ENCODE results near the gene HDHD3.
"Not testable (repeated sequence)": the region's sequence is repeated elsewhere in the genome, so short reads cannot be mapped to it uniquely, and the experiment has no call there.

The HDHD3 gene, protein sequence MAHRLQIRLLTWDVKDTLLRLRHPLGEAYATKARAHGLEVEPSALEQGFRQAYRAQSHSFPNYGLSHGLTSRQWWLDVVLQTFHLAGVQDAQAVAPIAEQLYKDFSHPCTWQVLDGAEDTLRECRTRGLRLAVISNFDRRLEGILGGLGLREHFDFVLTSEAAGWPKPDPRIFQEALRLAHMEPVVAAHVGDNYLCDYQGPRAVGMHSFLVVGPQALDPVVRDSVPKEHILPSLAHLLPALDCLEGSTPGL

DNA sequence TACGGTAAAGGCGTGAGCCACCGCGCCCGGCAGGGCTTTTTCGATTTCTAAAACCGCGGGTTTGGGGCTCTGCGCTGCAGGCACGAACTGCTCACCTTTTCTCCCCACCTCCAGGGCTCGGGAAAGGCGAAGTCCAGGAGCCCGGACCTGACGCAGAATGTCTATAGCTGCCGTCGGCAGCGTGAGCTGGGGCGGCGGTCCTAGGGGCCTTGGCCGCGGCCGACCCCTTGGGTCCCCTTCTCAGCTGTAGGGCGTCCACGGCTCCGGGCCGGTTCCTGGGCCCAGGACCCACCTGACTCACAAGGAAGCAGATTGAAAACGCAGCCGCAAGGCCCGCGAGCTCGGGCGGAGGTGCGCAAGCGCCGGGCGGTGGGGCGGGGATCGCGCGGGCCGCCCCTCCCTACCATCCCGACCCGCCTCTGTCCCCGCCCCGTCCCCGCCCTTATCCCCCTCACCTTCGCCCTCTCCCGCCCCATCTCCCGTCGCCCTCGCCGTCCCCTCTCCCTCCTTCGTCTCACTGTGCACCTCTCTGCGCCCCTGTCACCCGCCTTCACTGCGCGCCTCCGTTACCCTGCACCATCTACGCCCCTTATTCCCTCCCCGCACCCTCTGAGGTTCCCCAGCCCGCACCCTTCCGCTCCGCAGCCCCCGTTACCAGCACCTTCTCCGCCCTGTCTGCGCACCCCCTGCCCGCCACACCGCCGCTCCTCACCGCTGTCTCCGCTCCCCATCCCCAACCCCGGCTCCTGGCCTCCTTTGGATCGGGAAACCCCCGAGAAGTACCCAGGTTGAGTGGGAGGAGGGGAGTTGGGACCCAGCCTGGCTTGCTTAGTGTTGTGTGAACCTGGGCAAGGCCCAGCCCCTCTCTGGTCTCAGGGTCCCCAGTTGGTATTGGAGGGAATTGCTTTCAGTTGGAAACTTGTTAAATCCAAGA, at the start of gene HDHD3:
Gene HDHD3, minus strand, starts transcription at position 353 of the 934 bp plus-strand sequence. CDS start 2,632 bp downstream, outside the sequence.
- peak; percentile 86 for DNase-seq

DNA sequence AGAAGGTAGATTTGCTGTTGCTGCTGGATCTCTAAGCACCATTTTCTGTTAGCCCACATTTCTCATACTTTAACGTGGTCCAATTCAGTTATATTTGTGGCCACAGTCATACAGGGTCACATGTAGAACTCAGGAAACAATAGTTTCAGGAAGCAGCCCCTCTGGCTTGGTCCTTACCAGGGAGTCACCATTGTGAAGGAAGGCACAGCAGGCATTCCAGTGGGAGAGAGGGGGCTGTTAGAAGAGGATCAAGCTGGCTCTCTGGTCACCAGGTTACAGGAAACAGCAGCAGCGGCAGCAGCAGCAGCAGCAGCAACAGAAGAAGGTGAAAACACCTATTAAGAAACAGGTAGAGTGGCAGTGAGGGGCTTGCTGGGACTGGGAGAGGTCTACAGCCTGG, 48.3 kb upstream of the HDHD3 start:
- DNase-seq: no peak

DNA sequence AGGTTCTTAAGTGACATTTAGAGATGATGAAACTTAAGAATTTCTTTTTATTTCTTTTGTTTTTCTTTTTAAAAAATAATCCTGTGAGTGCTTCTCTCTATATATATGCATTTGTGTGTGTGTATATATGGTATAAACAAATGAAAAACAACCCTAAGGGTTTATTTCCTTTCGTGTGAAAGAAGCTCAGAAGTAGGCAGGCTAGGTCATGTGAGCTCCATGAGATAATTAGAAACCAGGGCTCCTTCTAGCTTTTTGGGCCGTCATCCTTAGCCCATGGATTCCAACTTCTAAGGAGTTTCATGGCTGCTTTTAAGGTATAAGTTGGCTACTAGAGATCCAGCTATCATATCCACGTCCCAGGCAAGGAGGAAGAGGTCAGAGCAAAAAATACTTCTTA, 44.9 kb upstream of the HDHD3 start:
- no peak for DNase-seq

DNA sequence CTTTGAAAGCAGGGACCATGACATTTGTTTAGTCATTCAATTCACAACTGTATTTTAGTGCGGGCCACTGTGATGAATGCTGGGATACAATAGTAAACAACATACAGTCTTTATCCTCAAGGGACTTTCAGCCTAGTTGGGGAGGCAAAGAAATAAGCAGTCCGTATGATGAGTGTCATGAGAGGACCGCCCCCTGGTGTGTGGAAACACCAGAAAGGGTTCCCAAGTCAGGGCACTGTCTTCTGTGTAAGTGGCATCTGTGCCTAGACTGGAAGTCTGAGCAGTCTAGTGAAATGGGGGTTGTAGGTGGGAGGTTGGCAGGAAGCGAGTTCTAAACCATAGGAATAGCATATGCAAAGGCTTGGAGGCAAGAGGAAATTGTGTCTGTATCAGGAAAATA, 40.6 kb upstream of the HDHD3 start:
- DNase-seq: peak; percentile 25

DNA sequence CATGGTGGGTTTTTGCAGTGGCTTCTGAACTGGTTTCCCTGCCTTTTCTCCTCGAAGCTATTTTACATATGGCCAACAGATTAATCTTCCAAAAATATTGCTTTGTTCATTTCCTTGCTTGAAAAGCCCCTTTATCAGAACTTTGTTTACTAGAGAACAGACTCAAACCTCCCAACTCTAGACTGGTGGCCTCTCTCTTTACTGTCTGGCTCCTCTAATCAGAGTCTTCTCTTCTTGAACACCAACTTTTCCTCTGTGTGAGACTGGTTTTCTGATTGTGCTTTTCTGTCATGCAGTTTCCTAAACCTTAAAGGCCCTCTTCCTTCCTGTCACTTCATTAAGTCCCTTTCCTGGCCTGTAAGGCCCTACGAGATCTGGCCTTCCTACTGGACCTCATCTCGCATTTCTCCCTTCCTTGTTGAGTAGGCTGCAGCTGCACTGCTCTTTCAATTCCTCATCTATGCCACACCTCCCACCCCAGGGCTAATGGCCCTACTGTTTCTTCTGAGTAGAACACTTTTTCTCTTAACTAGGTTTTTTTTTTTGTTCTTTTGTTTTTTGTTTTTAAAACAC, 39.4 kb upstream of the HDHD3 start:
- DNase-seq: no peak

DNA sequence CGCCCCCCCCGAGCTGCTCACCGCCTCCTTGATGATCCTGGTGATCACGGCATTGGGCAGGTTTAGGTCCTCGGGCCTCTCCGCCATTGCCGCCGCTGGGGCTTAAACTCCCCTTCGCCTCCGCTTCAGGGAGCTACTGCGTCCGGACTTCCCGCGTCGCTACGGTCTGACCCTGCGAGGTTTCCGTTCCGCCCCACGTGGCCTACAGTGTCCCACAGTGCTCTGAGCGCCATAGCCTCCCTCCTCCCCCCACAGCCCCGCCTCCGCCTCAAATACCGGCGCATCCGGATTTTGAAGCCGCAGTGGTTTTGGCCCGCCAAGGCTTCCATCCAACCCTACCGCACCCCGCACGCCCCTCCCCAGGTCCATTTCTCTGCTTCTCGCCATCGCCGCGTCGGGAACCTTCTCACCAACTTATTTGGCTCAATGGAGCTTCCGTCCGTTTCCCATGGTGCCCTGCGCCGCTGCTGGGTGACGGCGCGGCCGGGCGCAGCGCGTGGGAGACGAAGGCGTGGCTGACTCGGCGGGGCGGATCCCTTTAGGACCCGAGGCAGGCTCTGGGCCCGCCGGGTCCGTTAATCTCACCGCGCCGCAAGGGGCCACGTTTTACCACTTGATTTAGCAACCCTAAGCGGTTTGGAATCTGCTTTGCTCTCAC, 33.5 kb upstream of the HDHD3 start, which contains the start of the genes C9orf43 and POLE3:
Gene C9orf43, plus strand, starts transcription at position 541 of the 658 bp plus-strand sequence. CDS start 2,747 bp downstream, outside the sequence.
Gene POLE3, minus strand, starts transcription at position 469 of the 658 bp plus-strand sequence. Its CDS starts 382 bp downstream, at position 87.
- peak; percentile 94 for DNase-seq

DNA sequence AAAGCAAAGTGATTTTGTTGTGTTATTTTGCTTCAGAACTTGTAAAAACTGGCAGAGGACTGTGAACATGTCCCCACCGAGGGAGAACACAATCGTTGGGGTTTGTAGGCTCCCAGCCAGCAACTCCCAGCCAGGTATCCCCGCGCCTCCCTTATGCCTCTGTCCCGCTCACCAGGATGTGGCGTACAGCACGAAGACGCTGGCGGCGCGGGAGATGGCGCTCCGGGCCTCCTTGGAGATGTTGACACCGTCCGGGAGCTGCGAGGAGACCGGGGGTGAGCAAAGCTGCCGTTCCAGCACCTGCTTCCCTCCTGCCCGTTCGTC, 33.1 kb upstream of the HDHD3 start:
- DNase-seq: no peak

DNA sequence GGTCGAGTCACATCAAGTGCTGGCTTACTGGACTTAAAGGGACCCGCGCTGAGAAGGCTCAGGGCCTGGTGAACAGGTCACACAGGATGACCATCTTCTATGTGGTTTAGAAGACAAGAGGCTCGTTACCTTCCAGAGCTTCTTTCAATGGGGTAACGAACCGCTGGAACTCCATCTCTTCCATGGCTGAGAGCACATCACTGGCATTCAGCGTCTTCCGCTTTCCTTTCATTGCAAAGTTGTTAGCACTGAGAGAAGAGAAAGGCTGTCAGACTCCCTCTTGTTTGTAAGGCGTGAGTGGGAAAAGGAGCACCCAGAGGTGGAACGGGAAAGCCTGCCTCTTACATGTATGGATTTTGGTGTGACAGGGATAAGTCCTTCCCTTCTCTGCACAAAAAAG, 32.7 kb upstream of the HDHD3 start:
- no peak for DNase-seq

DNA sequence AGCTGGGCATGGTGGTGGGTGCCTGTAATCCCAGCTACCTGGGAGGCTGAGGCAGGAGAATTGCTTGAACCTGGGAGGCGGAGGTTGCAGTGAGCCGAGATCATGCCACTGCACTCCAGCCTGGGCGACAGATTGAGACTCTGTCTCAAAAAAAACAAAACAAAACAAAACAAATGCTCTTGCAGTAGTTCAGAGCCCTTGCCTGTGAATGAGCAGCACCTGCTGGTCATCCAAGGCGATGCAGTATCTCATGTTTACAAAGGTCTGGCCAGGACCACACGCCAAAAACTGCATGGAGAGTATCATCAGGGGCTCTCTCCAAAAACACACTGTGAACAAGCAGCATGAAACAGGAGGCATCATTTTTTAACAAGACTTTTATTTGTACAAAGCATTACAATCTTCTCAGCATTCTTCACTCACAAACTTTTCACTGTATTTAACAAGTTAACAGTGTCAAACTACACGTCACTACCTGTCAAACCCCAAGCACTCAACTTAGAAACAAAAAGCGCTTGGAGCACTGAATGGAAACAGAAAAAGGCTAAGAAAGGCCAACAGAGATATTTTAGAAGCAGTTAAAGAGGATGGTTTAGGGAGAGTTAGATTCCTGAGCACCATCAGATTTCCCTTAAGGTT, 30.2 kb upstream of the HDHD3 start:
- peak; percentile 76 for DNase-seq

DNA sequence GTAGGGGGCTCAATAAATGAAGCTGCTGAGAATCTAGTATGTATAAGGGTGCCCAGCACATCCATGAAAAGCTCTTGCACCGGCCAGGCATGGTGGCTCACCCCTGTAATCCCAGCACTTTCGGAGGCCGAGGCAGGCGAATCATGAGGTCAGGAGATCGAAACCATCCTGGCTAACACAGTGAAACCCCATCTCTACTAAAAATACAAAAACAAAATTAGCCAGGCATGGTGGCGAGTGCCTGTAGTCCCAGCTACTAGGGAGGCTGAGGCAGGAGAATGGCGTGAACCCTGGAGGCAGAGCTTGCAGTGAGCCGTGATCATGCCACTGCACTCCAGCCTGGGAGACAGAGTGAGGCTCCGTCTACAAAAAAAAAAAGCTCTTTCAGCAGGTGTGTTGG, 29.6 kb upstream of the HDHD3 start:
- DNase-seq: not testable (repeated sequence)

DNA sequence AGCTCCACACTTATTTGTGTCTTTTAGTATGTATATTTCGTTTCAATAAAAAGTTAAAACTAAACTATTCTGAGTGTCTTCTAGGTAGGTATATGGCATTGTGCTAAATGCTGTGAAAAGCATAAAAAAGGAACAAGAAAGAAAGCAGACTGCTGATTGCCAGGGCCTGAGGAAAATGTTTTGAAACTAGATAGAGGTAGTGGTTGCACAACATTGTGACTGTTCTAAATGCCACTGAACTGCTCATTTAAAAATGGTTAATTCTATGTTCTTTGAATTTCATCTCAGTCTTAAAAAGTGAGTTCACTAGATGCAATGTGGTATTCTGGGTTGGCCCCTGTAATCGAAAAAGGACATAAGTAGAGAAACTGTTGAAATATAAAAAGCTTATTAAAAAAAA, 26.9 kb upstream of the HDHD3 start:
- no peak for DNase-seq

DNA sequence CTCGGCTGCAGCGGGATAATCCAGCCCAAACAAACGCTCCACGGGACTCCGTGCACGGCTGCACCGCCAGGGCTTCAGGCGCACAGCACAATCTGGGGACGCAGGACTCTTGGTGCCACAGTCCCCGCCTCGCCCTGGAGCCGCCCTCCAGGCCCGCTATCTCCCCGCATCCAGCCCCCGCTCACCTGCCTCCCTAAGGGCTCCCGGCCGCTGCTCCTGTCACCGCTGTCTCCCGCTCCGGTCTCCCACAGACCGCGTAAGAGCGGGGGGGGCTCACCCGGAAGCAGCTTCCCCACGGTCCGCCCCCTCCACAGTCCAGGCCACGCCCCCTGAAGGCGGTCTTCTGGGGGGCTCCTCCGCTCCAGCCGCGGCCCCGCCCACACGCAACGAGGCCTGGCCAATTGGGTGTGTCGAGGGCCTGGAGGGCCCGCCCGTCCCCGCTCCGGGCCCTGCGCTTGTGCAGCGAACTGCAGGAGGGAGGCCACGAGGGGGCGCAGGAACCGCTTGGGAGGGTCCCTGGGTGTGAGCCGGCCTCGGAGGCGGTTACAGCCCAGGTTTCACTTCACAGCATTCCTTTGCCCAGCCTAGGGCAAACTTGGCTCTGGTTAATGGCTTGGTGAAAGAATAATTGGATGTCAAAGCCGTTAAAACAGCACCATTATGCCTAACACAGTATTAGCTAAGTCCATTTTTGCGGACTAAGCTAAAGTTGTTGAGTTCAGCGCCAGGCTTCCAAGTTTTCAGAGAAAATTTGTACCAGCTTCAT, 24.4 kb upstream of the HDHD3 start, which contains the start of gene ALAD:
Gene ALAD, minus strand, starts transcription at position 258 of the 766 bp plus-strand sequence. CDS start 7,725 bp downstream, outside the sequence.
- peak; percentile 99 for DNase-seq

DNA sequence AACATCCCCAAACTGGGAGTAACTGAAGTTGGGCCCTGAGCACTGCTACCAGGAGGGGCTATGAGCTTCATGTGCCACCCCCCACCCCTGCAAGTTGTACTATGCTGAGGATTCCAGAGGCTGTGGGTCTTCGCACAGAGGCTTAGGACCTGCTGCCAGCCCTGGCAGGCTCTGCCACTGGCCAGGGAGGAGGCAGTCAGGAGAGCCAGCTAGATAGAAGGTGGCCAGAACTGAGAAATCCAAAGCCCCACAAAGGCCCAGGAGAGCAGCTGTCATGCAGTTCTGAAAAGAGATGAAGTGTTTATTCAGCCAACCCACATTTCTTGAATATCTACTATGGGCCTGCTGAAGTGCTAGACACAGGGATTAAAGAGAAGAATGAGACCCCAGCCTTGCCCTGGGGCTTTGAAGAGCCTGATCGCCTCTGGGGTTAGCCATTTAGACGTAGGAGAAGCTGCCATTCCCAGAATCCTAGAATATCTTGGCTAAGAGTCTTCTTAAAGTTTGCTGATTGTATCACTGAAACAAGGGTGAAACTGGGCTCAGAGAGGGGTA, 22.9 kb upstream of the HDHD3 start:
- no peak for DNase-seq

DNA sequence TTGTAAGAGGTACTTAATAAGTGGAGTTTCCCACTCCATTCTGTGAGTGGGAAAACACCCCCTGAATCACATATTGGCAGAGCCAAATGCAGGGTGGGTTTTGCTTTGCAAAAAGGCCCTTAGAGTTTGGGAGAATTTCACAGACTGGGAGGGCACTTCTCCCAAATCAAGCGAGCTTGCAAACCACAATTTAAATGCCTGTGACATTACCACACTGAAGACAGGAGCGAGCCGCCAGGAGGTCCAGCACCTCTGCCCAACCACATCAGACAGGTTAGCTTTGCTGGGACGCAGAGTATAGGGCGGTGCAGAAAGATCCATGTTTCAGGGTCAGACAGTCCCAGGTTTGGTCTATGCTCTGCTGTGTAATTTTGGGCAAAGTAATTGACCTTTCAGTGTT, 22.0 kb upstream of the HDHD3 start:
- DNase-seq: no peak

DNA sequence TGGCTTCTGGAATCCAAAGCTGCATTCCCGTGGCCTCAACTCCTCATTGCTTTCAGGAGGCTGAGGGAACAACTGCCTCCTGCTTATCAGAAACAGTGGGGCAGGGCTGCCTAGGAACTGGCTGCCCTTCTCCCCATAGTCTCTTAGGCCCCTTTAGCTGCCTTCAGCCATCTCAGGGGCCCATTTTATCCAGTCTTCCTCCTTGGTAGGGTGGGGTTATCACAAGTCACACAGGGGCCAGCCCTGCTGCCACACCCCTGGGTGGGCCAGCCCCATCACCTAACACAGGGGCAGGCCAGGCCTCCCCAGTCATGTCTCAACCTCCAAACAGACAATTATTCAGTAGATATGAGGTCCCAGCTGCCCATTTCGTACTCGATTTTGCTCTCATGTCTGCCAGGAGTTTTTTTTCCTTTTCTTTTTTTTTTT, 20.4 kb upstream of the HDHD3 start:
- DNase-seq: no peak

DNA sequence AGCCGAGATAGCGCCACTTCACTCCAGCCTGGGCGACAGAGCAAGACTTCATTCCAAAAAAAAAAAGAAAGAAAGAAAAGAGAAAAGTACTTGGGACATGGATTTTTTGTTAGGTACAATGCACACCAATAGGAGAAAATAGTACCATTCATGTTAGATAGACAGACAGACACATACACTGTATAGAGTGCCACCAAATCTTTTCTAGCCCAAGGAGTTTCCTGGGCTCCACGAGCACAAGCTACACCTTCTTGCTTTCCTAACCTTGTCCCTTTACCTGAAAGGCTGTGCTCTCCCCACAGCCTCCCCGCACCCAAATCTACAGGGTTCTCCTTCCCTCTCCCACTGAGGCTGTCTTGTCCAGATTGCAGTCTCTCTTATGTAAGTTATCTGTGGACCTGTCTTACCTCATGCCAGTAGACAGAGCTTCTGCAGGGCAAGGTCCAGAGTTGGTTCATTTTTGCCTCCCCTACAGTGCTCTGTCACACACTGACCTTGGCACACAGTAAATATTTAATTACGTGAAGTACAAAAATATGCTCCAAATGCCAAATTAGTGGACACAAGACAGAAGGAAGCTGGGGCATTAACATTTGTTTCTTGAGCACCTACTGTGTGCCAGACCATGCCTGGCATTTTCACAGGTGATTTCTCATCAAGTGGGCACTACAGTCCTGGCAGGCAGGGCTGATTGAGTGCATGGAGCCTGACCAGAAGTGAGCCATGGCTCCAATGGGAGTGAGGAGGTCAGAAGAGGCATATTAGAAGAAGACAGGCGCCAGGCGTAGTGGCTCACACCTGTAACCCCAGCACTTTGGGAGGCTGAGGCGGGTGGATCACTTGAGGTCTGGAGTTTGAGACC, 18.4 kb upstream of the HDHD3 start:
- no peak for DNase-seq

DNA sequence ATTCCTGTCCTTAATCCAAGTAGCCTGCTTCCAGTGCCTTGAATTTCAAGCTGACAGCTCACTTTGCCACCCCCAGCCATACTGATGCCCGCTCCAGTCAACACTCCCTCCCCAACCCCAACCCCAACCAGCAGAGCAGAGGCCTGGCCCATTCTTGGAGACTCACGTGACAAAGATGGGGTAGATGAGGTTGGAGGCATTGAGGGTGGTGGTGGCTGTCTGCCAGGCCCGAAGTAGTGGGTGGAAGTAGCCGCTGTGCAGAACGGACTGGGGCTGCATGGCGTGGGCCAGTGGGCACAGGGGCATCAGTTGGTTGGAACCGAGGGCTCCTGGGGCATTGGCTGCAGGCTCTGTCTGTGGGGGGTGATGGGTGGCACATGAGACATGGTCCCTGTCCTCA, 16.5 kb upstream of the HDHD3 start:
- DNase-seq: no peak

DNA sequence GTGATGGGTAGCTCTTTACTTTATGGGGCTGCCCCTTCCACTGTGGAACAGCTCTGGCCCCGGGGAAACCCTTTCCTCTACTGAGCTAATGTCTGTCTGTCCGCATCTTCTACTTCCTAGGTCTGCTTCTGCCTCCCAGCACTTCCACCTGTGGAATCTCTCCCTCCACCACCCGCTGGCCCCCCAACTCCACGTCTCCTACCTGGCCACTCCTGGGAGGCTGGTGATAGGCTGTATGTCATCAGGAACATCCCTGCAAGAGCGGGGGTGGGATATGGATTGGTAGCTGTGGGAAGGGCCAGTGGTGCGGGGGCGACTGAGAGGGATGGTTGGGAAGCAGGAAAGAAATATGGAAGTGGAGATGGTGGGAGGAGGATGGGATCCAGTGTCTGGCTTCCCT, 15.1 kb upstream of the HDHD3 start:
- DNase-seq: no peak

DNA sequence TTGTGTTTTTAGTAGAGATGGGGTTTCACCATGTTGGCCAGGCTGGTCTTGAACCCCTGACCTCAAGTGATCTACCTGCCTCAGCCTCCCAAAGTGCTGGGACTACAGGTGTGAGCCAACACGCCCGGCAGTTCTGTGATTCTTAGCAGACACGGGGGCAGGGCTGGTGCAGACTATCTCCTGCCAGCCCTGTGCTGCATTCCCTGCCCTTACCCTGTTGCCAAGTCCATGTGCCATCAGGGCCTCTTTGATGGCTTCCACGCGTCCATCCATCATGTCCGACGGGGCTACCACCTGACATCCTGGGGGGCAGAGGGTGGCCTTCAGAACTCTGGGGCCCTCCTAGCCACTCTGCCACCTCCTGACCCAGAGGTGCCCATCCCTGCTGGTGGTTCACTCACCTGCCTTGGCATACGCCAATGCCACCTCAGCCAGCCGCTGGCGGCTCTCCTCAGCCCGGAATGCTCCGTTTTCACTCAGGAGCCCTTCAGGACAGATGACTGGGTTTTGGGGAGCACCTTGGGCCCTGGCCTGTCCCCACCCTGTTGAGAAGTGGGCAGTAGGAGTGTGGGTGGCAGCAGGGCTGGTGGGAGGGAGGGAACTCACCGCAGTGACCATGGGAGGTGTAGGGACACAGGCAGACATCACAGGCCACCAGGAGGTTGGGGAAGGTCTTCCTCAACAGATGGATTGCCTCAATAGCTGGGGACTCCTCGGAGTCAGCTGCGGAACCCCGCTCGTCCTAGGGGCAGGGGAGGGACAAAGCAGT, 13.6 kb upstream of the HDHD3 start:
- no peak for DNase-seq

DNA sequence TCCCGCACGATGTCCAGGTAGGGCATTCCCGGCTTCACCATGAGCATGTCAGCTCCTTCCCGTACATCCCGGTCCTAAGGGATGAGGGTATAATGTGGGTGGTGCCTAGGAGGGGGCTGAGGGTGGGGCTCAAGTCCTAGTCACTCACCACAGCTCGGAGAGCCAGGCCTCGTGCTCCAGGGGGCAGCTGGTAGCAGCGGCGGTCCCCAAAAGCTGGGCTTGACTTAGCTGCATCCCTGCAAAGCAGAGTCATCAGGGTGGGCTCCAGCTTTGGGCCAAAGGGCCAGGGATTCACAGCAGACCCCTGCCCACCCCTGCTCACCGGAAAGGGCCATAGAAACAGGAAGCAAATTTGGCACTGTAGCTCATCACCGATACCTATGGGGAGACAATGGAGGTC, 12.7 kb upstream of the HDHD3 start:
- no peak for DNase-seq

Measured in CD4-positive, alpha-beta T cell treated with Interleukin-21 for 1 hour (primary cell).